ENCODE measurements around the gene METAP2. TPM values are rescaled to one million over a fixed set of nuclear protein-coding genes. Genes with fewer than 3 reads are reported as not detected.

Gene METAP2
- total RNA-seq, 2 donors from 2014 or later: 24.5 to 87.6 TPM

DNA sequence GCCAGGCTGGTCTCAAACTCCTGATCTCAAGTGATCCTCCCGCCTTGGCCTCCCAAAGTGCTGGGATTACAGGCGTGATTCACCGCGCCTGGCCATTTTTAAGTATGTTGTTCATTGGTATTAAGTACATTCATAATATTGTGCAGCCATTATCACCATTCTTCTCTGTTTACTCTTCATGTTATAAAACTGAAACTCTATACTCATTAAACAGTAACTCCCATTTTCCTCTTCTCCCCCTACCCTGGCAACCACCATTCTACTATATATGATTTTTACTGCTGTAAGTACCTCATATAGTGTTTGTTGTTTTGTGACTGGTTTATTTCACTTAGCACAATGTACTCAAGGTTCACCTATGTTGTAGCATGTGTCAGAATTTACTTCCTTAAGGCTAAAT lies 23.1 kb downstream of the METAP2 start:
- Histone ChIP-seq H3K27me3 (replicated peaks; ENCODE audit: insufficient read depth) (no peaks in the 10 kb centered on the region), H3K27ac (no peak overlapping the region), H3K4me1 (ENCODE audit: control insufficient read depth in 1 of 2, low read depth in 2 of 2) (no peaks in the 10 kb centered on the region), H3K4me3 (no peak overlapping the region), H3K9me3 (no peaks in the 10 kb centered on the region), H3K36me3 (peaks cover 28% of the 10 kb centered on the region)
- no peak for ATAC-seq (ENCODE audit: insufficient number of reproducible peaks, low FRiP score, low read depth)
- DNase-seq (ENCODE audit: low spot score): no peak
- TF ChIP-seq, protein P1, sequence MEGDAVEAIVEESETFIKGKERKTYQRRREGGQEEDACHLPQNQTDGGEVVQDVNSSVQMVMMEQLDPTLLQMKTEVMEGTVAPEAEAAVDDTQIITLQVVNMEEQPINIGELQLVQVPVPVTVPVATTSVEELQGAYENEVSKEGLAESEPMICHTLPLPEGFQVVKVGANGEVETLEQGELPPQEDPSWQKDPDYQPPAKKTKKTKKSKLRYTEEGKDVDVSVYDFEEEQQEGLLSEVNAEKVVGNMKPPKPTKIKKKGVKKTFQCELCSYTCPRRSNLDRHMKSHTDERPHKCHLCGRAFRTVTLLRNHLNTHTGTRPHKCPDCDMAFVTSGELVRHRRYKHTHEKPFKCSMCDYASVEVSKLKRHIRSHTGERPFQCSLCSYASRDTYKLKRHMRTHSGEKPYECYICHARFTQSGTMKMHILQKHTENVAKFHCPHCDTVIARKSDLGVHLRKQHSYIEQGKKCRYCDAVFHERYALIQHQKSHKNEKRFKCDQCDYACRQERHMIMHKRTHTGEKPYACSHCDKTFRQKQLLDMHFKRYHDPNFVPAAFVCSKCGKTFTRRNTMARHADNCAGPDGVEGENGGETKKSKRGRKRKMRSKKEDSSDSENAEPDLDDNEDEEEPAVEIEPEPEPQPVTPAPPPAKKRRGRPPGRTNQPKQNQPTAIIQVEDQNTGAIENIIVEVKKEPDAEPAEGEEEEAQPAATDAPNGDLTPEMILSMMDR (IDR thresholded peaks at IDR 0.05): no peak

DNA sequence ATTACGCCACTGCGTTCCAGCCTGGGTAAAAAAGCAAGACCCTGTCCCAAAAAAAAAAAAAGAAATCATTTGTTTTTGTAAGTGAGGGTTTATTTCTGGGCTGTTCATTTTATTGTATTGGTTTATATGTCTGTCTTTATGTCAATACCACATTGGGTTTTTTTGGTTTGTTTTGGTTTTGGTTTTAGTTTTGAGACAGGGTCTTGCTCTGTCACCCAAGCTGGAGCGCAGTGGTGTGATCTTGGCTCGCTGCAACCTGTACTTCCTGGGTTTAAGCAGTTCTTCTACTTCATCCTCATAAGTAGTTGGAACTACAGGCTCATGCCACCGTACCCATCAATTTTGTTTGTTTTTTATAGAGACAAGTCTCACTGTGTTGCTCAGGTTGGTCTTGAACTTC lies 25.0 kb downstream of the METAP2 start:
- H3K4me3 ChIP-seq: no peak overlapping the region

DNA sequence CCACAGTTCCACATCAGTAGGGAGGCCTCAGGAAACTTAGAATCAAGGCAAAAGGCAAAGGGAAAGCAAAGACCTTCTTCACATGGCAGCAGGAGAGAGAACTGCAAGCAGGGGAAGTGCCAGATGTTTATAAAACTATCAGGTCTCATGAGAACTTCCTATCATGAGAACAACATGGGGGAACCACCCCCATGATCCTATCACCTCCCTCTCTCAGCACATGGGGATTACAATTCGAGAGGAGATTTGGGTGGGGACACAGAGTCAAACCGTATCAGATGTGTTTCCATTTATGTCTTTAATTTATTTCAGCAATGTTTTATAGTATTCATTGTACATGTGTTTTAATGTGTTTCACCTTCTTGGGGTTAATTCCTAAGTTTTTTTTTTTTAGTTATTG lies 25.8 kb downstream of the METAP2 start:
- Histone ChIP-seq H3K4me1 (ENCODE audit: control insufficient read depth in 1 of 2, low read depth in 2 of 2) (peaks cover 0 to 3% of the 10 kb centered on the region in 2 donors), H3K9me3 (no peaks in the 10 kb centered on the region), H3K4me3 (no peak overlapping the region), H3K27me3 (replicated peaks; ENCODE audit: insufficient read depth) (no peaks in the 10 kb centered on the region), H3K36me3 (peaks cover 40% of the 10 kb centered on the region), H3K27ac (no peak overlapping the region)
- ATAC-seq (ENCODE audit: insufficient number of reproducible peaks, low FRiP score, low read depth) (no peak), DNase-seq (ENCODE audit: low spot score) (no peak)
- TF ChIP-seq, protein P1 (IDR thresholded peaks at IDR 0.05): no peak

More for the DNA sequence above, 25.0 kb downstream of the METAP2 start:
- DNase-seq (ENCODE audit: low spot score): no peak
- peaks cover 36% of the 10 kb centered on the region for H3K36me3 ChIP-seq
- H3K4me1 ChIP-seq (ENCODE audit: control insufficient read depth in 1 of 2, low read depth in 2 of 2): peaks cover 0 to 3% of the 10 kb centered on the region in 2 donors
- H3K9me3 ChIP-seq: no peaks in the 10 kb centered on the region
- H3K27ac ChIP-seq: no peak overlapping the region
- ATAC-seq (ENCODE audit: insufficient number of reproducible peaks, low FRiP score, low read depth): no peak
- TF ChIP-seq, protein P1 (IDR thresholded peaks at IDR 0.05): no peak
- no peaks in the 10 kb centered on the region for H3K27me3 ChIP-seq (replicated peaks; ENCODE audit: insufficient read depth)

DNA sequence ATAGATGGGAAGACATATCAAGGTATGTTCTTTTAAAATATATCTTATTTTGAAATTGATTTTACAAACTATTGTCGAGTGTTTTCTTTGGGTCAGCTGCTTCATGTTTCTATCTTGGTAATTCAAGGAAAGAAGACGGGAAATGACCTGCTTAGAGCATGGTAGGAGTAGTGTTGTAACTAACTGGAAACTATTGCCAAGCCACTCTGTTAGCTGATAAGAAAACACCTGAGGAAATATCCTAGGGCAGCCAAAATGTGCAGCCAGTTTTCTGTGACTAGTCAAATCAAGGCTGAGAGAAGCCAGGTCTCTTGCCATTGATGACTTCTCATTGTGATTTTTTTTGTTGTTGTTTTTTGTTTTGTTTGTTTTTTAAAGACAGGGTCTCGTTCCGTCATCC lies 30.2 kb downstream of the METAP2 start:
- no peak overlapping the region for H3K4me3 ChIP-seq
- H3K4me1 ChIP-seq (ENCODE audit: control insufficient read depth in 1 of 2, low read depth in 2 of 2): peaks cover 12 to 26% of the 10 kb centered on the region in 2 donors
- no peaks in the 10 kb centered on the region for H3K9me3 ChIP-seq
- TF ChIP-seq, protein P1 (IDR thresholded peaks at IDR 0.05): no peak
- no peaks in the 10 kb centered on the region for H3K27me3 ChIP-seq (replicated peaks; ENCODE audit: insufficient read depth)
- H3K27ac ChIP-seq: no peak overlapping the region
- ATAC-seq (ENCODE audit: insufficient number of reproducible peaks, low FRiP score, low read depth) (no peak), DNase-seq (ENCODE audit: low spot score) (no peak)
- H3K36me3 ChIP-seq: peaks cover 30% of the 10 kb centered on the region

DNA sequence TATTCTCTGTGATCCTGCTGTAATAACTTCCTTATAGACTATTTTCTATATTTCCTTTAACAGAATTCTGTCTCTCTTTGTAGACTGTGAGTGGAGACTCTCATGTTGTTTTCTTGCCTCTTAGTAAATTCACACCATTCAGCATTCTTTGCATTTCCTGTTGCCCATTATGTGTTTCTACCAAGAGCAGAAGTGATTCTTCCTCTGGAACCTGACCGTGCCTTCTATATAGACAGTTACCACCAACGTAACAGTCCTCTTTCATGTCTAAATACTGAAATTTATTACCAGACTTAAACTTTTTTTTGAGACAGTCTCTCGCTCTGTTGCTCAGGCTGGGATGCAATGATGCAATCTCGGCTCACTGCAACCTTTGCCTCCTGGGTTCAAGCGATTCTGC lies 31.1 kb downstream of the METAP2 start:
- TF ChIP-seq, protein P1 (IDR thresholded peaks at IDR 0.05): no peak
- peaks cover 28% of the 10 kb centered on the region for H3K36me3 ChIP-seq

More for the DNA sequence above, 31.1 kb downstream of the METAP2 start:
- DNase-seq (ENCODE audit: low spot score): no peak
- Histone ChIP-seq H3K9me3 (no peaks in the 10 kb centered on the region), H3K27me3 (replicated peaks; ENCODE audit: insufficient read depth) (no peaks in the 10 kb centered on the region), H3K4me3 (no peak overlapping the region), H3K4me1 (ENCODE audit: control insufficient read depth in 1 of 2, low read depth in 2 of 2) (peaks cover 12 to 34% of the 10 kb centered on the region in 2 donors), H3K27ac (no peak overlapping the region)
- ATAC-seq (ENCODE audit: insufficient number of reproducible peaks, low FRiP score, low read depth): no peak
